HepG2 (cell line): ENCODE data around the gene TUBA4A. TPM values are rescaled to one million over a fixed set of nuclear protein-coding genes. Genes with fewer than 3 reads are reported as not detected.

Experiments used
- ARID5B ChIP-seq: IDR thresholded peaks from 2 replicates; pipeline ENCODE4 v1.4.0; 2020; ENCODE audit warnings: mild to moderate bottlenecking, missing genetic modification reagents
- EP300 ChIP-seq, 3 experiments: sonication (generic) in 1 of 3; formaldehyde crosslinking in 1 of 3; IDR thresholded peaks; 2 replicates each; pipeline versions ENCODE4 v1.5.1 to v1.6.1; 2011 to 2020; ENCODE audit warnings: low read depth in 2 of 3, low read length in 2 of 3, borderline replicate concordance in 1 of 3, improper control_type of control experiment in 1 of 3, mild to moderate bottlenecking in 1 of 3, missing genetic modification reagents in 1 of 3, moderate library complexity in 1 of 3
- HOXA7 ChIP-seq: sonication (generic); formaldehyde crosslinking; IDR thresholded peaks from 2 replicates; pipeline ENCODE4 v1.8.1; 2022; ENCODE audit warnings: mild to moderate bottlenecking, missing genetic modification reagents, moderate library complexity
- KDM5A ChIP-seq: fragments of 200-600 bp; sonication (generic); IDR thresholded peaks from 2 replicates; pipeline ENCODE4 v1.7.0; 2018; ENCODE audit warnings: antibody characterized with exemption, mild to moderate bottlenecking, low read length, borderline replicate concordance
- KLF16 ChIP-seq, 2 experiments: sonication (generic) in 1 of 2; formaldehyde crosslinking in 1 of 2; IDR thresholded peaks; 2 replicates each; pipeline versions ENCODE4 v1.6.1 to v1.8.0; 2016 to 2023; ENCODE audit warnings: missing genetic modification reagents in 2 of 2, missing compliant biosample characterization in 1 of 2
- PHF21A ChIP-seq: sonication (generic); formaldehyde crosslinking; IDR thresholded peaks from 2 replicates; pipeline ENCODE4 v1.5.0; 2020; ENCODE audit warnings: mild to moderate bottlenecking, missing genetic modification reagents
- RBAK ChIP-seq: sonication (generic); formaldehyde crosslinking; IDR thresholded peaks from 2 replicates; pipeline ENCODE4 v1.5.1; 2020; ENCODE audit warnings: mild to moderate bottlenecking, missing genetic modification reagents
- RFXANK ChIP-seq: IDR thresholded peaks from 2 replicates; pipeline ENCODE4 v1.6.1; 2016
- ZBTB43 ChIP-seq: sonication (generic); formaldehyde crosslinking; conservative IDR thresholded peaks from 2 replicates; pipeline ENCODE4 v1.4.0; 2020; ENCODE audit warnings: missing genetic modification reagents
- ZFP82 ChIP-seq: sonication (generic); formaldehyde crosslinking; IDR thresholded peaks from 2 replicates; pipeline ENCODE4 v1.5.1; 2020; ENCODE audit warnings: mild to moderate bottlenecking, missing genetic modification reagents, borderline replicate concordance
- ZKSCAN5 ChIP-seq: sonication (generic); formaldehyde crosslinking; IDR thresholded peaks from 2 replicates; pipeline ENCODE4 v1.5.1; 2020; ENCODE audit warnings: mild to moderate bottlenecking, missing genetic modification reagents
- ZNF710 ChIP-seq: sonication (generic); formaldehyde crosslinking; IDR thresholded peaks from 2 replicates; pipeline ENCODE4 v1.5.0; 2020; ENCODE audit warnings: mild to moderate bottlenecking, missing genetic modification reagents, borderline replicate concordance
- ZSCAN20 ChIP-seq: sonication (generic); formaldehyde crosslinking; IDR thresholded peaks from 2 replicates; pipeline ENCODE4 v1.4.0; 2020; ENCODE audit warnings: missing genetic modification reagents, mild to moderate bottlenecking, borderline replicate concordance
- polyA plus RNA-seq, 8 experiments: library from polyadenylated mRNA; depleted of rRNA in 3 of 8; stranded (reverse) in 7 of 8; unstranded in 1 of 8; fragments of >200 nt; fragmentation: Illumina TruSeq in 4 of 8; extraction: Trizol in 4 of 8; gene quantifications; 2 replicates each; pipeline versions ENCODE4 v1.2.1 to v1.2.3, GENCODE V29; 2011 to 2016; ENCODE audit warnings: low read depth in 4 of 8, missing spikeins in 1 of 8, mixed read lengths in 1 of 8; ENCODE audit not compliant: insufficient read depth in 1 of 8
- total RNA-seq, 5 experiments: library from RNA; depleted of rRNA; stranded (reverse); fragments of >200 nt; fragmentation: Illumina TruSeq; extraction: Trizol; gene quantifications; 2 replicates each; pipeline ENCODE4 v1.2.3, GENCODE V29; 2016; ENCODE audit warnings: low read depth in 1 of 5
- TF ChIP-seq, protein P1 (sequence below): sonication (generic); formaldehyde crosslinking; IDR thresholded peaks from 2 replicates; pipeline ENCODE4 v1.4.0; 2020; ENCODE audit warnings: missing genetic modification reagents
- TF ChIP-seq, protein P2 (sequence below): sonication (generic); formaldehyde crosslinking; IDR thresholded peaks from 2 replicates; pipeline ENCODE4 v1.8.0; 2022; ENCODE audit warnings: missing genetic modification reagents, mild to moderate bottlenecking, borderline replicate concordance

Gene TUBA4A
- total and polyA plus RNA-seq, 2 of the 13 experiments (the other 11 are each of a cell fraction or from before 2014, with no cell fraction given) = 1.3 to 12.7 TPM

DNA sequence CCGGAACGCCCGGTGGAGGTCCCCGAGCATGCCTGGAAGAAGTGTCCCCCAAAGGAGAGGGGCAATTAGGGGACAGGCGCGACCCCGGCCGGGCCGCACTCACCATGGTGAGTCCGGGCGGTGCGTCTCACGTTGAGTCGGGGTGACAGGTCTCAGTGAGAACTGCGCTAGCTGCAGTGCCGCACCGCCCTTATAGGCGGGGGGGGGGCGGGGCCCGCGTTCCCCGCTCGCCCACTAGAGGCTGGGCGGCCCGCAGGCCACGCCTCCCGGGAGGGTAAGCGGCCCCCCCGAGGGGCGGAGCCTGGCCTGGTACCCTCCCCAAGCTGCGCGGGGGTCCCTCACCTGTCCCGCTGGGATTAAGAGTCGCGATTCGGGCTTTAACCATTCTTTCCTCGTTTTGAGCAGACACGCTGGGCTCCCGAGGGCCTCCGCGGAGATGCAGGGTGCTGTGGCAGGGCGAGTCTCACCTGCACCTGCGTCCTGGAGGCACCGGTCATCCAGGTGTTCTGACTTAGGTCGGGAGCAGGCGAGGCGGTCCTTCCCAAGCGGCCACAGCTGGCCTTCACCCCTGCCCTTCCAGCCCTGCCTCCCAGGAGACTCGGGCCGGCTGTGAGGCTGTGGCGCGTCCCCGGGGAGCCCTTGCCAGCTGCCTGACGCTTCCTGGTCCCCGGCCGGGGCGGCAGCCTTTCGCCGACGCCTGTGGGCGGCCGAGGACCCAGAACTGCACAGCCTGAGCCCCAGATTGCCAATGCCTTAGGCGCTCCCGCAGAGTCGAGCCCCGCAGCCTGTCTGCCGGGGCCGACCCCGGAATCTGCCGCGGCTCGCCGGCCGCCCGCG is at the start of gene TUBA4A (continued):
- no peak for TF ChIP-seq RFXANK (CRISPR knock-in tag)
- no peak for TF ChIP-seq KDM5A
- peak; percentile 32; the same call in 1 of the 2 replicates for TF ChIP-seq ZNF710 (CRISPR knock-in tag)
- TF ChIP-seq, protein P1, sequence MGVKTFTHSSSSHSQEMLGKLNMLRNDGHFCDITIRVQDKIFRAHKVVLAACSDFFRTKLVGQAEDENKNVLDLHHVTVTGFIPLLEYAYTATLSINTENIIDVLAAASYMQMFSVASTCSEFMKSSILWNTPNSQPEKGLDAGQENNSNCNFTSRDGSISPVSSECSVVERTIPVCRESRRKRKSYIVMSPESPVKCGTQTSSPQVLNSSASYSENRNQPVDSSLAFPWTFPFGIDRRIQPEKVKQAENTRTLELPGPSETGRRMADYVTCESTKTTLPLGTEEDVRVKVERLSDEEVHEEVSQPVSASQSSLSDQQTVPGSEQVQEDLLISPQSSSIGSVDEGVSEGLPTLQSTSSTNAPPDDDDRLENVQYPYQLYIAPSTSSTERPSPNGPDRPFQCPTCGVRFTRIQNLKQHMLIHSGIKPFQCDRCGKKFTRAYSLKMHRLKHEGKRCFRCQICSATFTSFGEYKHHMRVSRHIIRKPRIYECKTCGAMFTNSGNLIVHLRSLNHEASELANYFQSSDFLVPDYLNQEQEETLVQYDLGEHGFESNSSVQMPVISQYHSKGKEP (CRISPR knock-in tag) = no peak
- peak; percentile 92; the same call in 1 of the 2 replicates for TF ChIP-seq ZSCAN20 (CRISPR knock-in tag)
- no peak for TF ChIP-seq ZFP82
- TF ChIP-seq, protein P2, sequence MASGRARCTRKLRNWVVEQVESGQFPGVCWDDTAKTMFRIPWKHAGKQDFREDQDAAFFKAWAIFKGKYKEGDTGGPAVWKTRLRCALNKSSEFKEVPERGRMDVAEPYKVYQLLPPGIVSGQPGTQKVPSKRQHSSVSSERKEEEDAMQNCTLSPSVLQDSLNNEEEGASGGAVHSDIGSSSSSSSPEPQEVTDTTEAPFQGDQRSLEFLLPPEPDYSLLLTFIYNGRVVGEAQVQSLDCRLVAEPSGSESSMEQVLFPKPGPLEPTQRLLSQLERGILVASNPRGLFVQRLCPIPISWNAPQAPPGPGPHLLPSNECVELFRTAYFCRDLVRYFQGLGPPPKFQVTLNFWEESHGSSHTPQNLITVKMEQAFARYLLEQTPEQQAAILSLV (CRISPR knock-in tag) = peak; percentile 72; the same call in 1 of the 2 replicates
- no peak for TF ChIP-seq RBAK (CRISPR knock-in tag)
- no peak; the same call in 1 of the 2 replicates for TF ChIP-seq ARID5B (CRISPR knock-in tag)
- no peak for TF ChIP-seq ZKSCAN5 (CRISPR knock-in tag)
- 0 out of 2 replicates have a peak, but pooled peaks have one; percentile 24 for TF ChIP-seq ZBTB43 (CRISPR knock-in tag)
- no peak for TF ChIP-seq HOXA7
- no peak for TF ChIP-seq PHF21A (CRISPR knock-in tag)
- TF ChIP-seq EP300 (IDR thresholded peaks at IDR 0.05; ENCODE audit: low read depth in 2 of 2, low read length in 2 of 2) = no peak
- TF ChIP-seq EP300 (CRISPR knock-in tag; IDR thresholded peaks at IDR 0.05; ENCODE audit: borderline replicate concordance) = no peak
- peak in 1 of 2 experiments; percentile 38; a peak in 1 of 4 replicates for TF ChIP-seq KLF16 (CRISPR knock-in tag; IDR thresholded peaks at IDR 0.05)
